Ramos (cell line): Measurements from ENCODE around the gene KDSR.

Source experiments
- in situ Hi-C: fragments of 300-500 bp; cut with MboI; formaldehyde crosslinking; loops from one replicate; pipeline ENCODE4 v1.14.3; 2022; ENCODE audit warnings: low sequenced_read_pairs; ENCODE audit not compliant: unreplicated experiment

KDSR gene

GRCh38 chr18:63311118-63312018 is 55.6 kb downstream of the KDSR start:
- in situ Hi-C loops, result no loop called here

GRCh38 chr18:63309422-63309821 is 57.6 kb downstream of the KDSR start:
- in situ Hi-C loops, result no loop called here

GRCh38 chr18:63307551-63308200 is 59.3 kb downstream of the KDSR start:
- in situ Hi-C loops, result no loop called here

- in situ Hi-C loops, result no loop called here
Observed at GRCh38 chr18:63306819-63307550, 60.0 kb downstream of the KDSR start.

GRCh38 chr18:63306249-63306648 is 60.8 kb downstream of the KDSR start:
- in situ Hi-C loops, result no loop called here

- in situ Hi-C loops, result no loop called here
Observed at GRCh38 chr18:63303547-63303946, 63.5 kb downstream of the KDSR start.

- in situ Hi-C loops, result no loop called here
Observed at GRCh38 chr18:63302636-63303405, 64.2 kb downstream of the KDSR start.

GRCh38 chr18:63302220-63302619 is 64.8 kb downstream of the KDSR start:
- in situ Hi-C loops, result no loop called here

GRCh38 chr18:63301434-63301833 is 65.6 kb downstream of the KDSR start:
- in situ Hi-C loops, result no loop called here

GRCh38 chr18:63299837-63300745 is 66.9 kb downstream of the KDSR start:
- in situ Hi-C loops, result no loop called here

GRCh38 chr18:63298400-63299365 is 68.3 kb downstream of the KDSR start:
- in situ Hi-C loops, result no loop called here

GRCh38 chr18:63297687-63298399 is 69.2 kb downstream of the KDSR start:
- in situ Hi-C loops, result no loop called here

- in situ Hi-C loops, result no loop called here
Observed at GRCh38 chr18:63293935-63294334, 73.1 kb downstream of the KDSR start.

- in situ Hi-C loops, result no loop called here
Observed at GRCh38 chr18:63292831-63293683, 73.9 kb downstream of the KDSR start.

- in situ Hi-C loops, result no loop called here
Observed at GRCh38 chr18:63291278-63291677, 75.7 kb downstream of the KDSR start.

GRCh38 chr18:63290821-63291200 is 76.2 kb downstream of the KDSR start:
- in situ Hi-C loops, result no loop called here
